SKM-1 treated with dmso at 0.1 percent for 144 hours (cell line): ENCODE results near the gene MMEL1.
"Not testable (repeated sequence)": the region's sequence is repeated elsewhere in the genome, so short reads cannot be mapped to it uniquely, and the experiment has no call there.

Source experiments
- DNase-seq: peaks from one replicate; lab custom pipeline; 2025; ENCODE audit not compliant: unreplicated experiment; lab: John Stamatoyannopoulos, UW

MMEL1 gene

DNA sequence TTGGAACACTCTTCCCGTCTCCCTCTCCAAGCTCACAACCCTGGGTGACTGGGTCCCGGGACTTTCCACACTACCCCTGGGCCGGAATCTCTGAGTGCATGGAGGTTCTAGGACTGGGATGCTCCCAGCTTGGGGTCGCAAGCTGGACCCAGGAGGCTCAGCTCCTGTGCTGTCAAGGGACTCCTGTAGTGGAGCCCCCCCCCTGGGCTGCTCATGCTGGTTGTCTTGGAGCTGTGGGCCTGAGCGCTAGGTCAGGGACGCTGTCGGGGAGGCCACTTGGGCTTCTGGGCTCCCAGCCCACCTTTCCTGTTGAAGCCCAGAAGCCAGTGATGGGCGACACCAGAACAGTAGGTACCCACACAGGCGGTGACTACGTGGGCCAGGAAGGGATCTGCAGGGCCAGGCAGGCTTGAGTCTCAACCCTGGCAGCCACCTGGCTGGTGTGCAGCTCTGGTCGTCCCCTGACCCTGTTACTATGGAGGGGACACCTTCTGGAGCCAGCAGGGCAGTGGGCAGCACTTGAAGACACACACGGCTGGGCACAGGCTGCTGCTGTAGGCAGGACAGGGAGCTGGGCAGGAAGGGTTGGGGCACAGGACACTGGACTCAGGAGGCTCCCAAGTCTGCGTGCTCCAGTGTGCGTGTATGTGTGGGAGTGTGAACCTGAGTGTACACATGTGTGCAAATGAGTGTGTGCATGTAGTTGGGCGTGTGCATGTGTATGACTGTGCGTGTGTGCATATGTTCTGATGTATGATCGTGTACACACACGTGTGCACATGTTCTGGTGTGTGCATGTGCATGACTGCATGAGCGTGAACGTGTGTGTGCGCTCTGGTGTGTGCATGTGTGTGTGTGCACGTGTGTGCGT is 3.0 kb downstream of the MMEL1 start:
- no peak for DNase-seq

DNA sequence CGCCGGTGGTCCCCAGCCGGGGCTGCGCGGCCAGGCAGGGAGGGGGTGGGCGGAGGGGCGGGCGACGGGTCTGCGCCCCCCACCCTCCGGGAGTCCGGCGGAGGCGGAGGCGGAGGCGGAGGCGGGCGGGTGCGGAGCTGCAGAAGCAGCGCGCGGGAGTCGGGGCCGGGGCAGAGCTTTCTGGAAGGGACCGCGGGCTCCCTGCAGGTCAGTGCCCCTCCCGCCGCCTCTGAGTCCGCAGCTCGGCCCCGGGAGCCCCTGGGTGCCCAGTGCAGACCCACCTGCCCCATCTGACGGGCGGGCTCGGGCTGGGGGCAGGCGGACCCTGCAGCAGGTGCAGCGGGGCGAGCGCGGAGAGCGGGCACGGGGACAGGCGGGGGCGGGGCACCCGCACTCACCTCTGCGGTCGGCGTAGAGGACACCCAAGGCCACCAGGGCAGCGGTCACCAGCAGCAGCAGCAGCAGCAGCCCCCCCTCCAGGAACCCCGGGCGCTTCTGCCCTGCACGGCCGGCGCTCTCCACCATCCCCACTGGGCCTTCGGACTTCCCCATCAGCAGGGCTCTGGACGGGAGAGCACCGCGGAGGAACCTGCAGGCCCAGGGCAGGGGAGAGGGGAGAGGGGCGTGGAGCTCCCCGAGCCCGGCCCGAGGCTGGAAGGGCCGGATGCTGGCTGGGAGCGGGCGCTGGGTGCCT is 3.7 kb downstream of the MMEL1 start:
- DNase-seq, result no peak

DNA sequence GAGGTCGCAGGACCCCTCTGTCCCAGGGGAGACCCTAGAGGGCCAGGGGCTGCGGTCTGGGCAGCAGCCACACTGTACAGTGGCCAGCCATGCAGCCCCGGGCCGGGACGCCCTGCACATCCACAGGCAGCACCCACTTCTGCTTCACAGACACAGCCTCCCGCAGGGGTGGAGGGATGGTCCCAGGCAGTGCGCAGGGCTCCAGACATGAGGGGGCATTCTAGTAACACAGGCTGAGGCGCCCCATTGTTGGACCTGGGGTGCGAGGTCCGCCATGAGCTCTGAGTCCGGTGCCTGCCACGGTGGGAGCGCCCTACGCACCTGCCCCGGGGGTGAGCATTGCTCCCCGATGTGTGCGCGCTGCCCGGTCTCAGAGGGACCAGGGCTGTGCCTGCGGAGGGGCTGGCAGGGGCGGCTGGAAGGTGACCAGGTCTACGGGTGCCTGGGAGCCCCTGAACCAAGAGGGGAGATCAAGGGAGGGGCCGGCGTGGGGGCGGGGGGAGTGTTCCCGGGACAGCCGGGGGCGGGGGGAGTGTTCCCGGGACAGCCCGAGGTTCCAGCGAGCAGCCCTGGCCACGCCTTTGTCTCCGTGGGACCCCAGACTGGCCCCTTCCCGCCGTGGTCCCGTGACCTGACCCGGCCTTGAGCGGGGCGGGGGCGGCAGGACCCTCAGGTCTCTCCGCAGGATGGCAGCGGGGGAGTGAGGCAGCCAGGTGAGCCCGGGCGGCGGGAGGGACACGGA is 4.5 kb downstream of the MMEL1 start:
- no peak for DNase-seq

DNA sequence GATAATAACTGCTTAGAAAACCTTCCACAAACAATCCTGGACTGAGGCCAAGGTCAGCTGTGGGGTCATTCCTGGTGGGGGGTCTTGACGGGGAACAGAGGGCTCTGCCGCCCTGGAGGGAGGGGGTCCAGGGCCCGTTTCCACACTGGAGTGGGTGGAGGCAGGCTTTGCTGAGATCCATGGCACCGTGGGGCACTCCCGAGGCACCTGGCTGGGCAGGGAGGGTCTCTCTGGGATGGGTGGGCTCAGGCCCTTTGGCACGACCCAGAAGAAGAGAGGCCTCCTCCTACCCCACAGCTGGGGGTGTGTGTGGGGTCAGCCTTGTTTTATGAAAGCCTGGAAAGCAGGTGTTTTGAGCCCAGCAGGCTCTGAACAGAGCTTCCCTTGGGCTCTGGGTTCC is 5.1 kb downstream of the MMEL1 start:
- no peak for DNase-seq

DNA sequence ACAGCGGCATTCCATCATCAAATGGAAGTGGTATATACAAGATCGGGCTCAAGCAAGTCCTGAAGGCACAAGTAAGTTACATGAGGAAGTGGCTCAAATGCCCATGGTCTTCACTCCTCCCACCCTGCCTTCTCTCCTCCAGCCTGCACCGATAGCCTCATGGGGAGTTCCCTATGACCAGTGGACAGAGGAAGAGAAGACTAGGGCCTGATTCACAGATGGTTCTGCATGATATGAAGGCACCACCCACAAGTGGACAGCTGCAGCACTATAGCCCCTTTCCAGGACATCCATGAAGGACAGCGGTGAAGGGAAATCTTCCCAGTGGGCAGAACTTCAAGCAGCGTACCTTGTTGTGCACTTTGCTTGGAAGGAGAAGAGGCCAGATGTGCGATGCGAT is 7.1 kb downstream of the MMEL1 start:
- DNase-seq, result not testable (repeated sequence)

DNA sequence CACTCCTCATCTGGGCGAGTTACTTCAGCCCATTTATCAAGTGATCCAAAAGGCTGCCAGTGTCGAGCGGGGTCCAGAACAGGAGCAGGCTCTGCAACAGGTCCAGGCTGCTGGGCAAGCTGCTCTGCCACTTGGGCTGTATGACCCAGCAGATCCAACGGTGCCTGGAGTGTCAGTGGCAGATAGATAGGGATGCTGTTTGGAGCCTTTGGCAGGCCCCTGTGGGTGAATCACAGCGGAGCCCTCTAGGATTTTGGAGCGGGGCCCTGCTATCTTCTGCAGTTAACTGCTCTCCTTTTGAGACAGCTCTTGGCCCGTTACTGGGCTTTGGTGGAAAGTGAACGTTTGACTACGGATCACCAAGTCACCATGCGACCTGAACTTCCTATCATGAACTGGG is 7.5 kb downstream of the MMEL1 start:
- no peak for DNase-seq

DNA sequence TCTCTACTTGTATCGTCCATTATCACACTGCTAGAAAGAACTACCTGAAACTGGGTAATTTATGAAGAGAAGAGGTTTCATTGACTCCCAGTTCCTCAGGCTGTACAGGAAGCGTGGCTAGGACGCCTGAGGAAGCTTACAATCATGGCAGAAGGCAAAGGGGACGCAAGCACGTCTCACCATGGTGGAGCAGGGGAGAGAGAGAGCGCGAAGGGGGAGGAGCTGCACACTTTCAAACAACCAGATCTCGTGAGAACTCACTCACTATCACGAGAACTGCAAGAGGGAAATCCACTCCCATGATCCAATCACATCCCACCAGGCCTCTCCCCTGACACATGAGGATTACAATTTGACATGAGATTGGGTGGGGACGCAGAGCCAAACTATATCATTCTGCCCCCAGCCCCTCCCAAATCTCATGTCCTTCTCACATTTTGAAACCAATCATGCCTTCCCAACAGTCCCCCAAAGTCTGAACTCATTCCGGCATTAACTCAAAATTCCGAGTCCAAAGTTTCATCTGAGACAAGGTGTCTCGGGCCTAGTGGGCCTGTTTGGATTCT is 8.0 kb downstream of the MMEL1 start:
- DNase-seq, result no peak

DNA sequence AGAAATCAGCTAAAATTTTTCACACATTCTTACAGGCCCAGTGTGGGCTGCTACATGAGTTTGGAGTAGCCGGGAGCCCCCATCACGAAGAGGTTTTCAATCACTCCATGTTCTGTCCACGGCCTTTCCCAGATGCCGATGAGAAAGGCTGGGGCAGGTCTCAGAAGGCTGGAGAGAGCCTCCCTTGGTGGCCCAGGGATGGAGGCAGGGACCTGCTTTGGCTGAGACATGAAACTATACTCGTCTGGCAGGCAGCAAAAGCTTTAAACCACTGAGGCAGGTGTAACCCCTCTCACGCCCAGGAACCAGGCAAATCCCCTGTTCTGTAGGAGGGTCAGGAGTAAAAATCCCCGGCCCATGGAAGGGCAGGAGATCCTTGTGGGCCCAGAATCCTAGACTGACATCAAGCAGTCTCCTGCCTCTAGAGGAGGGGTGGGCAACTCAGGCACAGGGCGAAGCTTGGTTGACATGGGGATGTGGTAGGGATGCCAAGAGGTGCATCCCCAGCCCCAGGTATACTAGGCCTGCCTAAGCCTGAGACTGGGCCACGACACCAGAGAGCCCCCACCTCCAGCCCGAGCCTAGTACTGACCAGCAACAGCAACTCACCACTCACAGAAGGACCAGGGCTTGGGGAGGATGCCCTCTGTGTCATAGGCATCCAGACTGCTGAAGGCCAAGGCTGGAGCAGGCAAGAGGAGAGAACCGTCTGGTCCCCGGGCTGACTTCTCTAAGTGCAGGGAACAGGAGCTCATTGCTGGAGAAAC is 9.1 kb downstream of the MMEL1 start:
- no peak for DNase-seq

DNA sequence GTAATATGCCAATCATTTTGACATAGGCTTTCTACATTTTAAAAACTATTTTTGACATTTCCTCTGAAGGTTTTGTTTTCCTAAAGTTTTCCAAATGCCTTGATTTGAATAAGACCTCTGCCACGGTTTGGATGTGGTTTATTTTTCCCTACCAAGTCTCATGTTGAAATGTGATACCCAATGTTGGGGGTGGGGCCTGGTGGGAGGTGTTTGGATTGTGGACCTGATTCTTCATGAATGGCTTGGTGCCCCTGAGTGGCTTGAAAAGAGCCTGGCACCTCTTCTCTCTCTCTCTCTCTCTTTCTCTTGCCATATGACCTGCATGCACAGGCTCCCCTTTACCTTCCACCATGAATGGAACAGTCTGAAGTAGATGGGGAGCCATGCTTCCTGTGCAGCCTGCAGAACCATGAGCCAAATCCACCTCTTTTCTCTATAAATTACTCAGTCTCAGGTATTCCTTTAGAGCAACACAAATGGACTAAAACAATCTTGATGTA is 14.8 kb downstream of the MMEL1 start:
- no peak for DNase-seq

DNA sequence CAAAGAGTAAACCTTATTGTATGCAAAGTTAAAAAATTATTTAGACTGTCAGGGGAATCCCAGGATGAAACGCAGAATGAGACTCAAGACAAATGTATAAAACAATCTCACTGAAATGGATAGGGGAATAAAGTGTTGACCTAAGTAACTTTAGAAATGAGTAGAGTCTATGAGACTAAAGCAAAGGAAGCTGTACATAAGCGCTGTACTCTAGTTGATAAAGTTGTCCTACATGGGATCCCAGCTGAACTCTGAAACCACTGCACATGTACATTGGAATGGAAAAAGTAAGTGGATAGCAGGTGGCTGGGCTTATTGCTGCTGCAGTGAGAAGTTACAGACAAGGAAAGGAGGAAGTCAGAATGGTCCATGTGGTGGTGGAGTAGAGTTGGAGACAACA is 18.7 kb downstream of the MMEL1 start:
- no peak for DNase-seq

DNA sequence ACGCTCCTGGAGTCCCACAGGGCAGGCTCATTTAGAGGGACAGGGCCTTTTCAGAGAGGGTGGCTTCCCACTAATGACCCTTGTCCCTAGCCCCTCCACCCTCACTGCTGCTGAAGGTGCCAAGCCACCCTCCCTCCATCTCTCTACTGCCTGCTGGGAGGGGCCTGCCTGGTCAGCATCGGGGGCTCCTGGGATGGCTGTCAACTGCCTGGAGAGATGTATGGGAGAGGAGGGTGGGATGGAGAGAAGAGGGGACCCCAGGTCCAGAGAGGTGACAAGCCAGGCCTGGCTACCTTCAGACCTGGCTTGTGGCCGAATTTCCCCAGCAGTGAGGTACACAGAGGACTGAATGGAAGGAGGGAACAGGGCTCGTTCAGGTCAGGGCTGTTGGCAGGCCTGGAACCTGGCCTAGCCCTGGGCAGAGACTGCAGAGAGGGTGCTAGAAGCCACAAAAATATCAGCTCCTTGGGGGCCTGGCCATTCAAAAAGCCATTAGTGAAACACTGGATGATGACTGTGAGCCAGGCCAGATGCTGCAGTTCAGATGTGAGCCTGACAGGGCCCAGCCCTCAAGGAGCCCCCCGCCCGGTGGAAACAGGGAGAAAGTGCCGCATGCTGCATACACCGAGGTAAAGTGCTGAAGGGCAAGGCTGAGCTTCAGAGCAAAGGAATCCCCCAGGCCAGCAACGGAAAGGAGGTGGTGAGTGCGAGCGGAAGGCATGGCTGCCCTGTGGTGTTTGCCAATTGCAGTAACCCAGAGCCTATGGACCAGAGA is 20.0 kb downstream of the MMEL1 start:
- no peak for DNase-seq

DNA sequence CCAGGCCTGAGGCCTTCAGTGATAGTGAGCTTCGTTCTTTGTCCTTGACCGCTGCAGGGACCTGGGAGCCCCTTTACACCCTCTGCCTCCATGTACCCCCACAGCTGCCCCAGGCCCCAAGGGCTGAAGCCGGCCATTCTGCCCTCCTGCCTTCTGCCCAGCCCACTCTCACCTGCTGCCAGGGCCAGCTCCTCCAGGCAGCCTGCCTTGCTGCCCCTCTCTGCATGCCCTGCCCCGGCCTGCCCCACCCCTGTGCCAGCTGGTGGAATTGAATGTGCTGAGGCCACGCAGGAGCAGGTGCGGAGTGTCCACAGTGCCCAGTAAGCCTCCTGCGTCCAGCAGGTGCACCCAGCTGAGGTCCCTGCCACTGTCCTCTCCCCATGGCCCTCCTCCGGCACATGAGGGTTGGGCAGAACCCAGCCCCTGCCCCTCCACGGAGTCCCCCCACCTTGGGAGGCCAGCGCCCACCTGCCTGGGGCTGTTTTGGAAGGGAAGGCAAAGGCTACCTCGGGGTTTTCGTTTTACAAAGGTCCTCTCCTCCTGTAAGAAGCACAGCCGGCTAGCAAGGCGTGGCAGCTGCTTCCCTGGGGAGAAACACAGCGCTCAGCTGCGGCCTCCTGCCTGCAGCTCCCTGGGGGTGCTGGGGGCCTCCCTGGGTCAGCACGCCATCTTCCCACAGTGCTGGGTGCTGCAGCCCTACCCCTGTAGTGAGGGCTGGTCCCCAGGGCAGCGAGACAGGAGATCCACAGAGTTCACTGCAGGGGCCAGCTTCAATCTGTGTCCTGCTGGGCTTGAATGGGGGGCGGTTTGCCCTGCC is 21.0 kb downstream of the MMEL1 start:
- no peak for DNase-seq

DNA sequence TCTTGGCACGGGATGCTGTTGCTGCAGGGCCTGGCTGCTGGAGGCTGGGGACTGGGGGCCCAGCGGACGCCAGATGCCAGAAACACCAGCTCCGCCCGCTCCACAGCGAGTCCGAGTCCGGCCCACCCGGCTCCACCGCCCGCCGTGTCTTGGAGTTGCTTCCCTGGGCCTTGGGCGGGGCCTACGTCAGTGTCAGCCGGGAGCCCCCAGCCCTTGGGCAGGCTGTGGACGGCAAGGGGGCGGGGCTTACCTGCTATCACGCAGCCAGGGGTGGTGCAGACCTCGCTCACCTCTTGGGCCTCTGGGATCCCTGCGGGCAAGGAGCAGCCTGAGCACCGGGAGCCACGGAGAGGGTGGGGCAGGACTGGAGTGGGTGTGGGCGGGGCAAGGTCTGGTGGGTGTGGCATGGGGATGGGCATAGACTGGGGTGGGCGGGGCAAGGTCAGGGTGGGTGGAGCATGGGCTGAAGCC is 21.8 kb downstream of the MMEL1 start:
- no peak for DNase-seq

DNA sequence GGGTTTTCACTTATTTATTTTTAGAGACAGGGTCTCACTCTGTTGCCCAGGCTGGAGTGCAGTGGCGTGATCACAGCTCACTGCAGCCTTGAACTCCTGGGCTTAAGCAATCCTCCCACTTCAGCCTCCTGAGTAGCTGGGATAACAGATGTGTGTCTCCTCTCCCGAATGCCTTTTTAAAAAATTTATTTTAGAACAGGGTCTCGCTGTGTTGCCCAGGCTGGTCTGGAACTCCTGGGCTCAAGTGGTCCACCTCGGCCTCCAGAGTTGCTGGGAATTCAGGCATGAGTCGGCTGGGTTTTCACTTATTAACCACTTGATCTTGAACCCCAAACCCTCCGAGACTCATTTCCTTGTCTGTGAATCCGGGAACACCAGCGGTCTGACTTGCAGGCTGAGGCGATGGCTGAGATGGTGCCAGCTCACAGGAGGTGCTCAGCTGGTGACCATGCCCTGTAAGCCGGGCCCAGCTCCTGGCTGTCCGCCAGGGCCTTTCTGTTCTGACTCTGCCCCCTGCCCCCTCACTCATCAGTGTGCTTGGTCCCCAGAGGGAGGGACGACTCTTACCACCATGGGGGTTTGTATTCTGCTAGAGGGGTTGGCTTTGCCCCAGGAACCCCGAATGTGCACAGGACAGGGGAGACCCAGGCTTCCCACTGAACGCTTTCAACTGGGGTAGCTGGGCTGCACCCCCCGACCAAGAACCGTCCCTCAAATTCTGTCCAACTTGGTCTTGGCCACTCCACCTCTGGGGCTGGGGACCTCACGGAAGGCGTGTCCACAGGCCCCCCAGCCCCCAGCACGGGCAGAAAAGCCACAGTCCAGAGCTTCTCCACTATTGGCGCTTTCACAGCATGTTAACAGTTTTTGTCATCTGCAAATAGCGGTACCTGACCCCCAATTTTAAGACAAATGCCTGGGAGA is 22.5 kb downstream of the MMEL1 start:
- no peak for DNase-seq

DNA sequence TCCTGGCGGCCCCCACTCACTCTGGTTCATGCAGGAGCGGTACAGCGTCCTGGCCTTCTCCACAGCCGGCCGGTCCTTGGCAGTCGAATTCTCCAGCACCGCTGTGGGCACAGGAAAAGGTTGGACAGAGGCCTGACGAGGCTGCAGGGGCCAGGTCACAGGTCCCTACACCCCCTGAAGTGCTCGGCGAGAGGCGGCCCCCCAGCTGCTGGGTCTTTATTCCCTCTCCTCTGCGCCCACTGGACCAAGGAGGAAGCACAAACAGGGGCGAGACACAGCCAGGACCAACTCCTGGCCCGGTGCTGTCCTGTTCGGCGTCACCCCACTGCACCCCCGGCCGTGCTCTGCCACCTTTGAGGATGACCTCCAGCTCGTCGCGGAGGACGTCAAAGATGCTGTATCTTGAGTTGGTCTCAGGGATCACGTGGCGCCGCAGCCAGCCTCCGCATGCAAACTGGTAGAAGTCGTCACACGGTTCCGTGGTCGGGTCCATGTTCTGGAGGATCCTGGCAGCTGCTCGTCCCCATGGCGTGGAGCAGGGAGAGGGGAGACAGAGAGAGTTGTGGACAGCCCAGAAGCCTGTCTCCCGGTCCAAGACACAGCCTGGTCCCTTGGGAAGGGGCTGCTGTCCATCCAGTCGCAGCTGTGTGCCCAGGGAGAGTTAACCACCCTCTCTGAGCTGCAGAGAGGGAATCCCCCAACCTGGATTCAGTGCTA is 23.3 kb downstream of the MMEL1 start:
- no peak for DNase-seq

DNA sequence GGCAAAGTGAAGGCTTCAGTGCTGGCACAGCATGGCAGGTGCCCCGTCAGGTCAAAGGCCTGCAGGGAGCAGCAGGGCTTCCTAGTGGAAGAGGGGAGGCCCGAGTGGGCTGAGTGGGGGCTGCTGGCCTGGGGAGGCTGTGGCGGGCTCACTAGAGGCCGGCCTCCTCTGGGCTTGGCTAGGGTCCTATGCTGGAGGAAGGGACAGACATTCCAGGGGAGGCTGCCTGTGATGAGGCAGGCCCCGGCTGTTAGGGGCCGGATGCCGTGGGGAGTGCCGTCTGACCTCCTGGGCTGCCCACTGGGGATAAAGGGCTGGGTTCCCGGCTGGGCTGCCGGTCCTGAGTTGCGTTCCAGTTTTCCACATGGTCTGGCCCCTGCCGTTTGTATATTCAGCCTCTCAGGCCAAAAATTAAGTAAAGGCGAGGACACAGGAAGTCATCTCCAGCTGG is 25.1 kb downstream of the MMEL1 start:
- DNase-seq, result no peak
